IMR-90 (cell line): ENCODE results near the gene TUBA3E.

Experiments
- BHLHE40 ChIP-seq: fragments of 150-350 bp; IDR thresholded peaks from 2 replicates; pipeline ENCODE4 v1.6.1; 2016; ENCODE audit warnings: mild to moderate bottlenecking, low read depth, low read length
- CEBPB ChIP-seq: IDR thresholded peaks from 2 replicates; pipeline ENCODE4 v1.6.1; 2012; ENCODE audit warnings: low read depth, low read length, improper control_type of control experiment
- CTCF ChIP-seq: conservative IDR thresholded peaks from 2 replicates; pipeline ENCODE4 v1.5.1; 2012; ENCODE audit warnings: mild to moderate bottlenecking, low read depth, low read length, improper control_type of control experiment
- MAFK ChIP-seq: IDR thresholded peaks from 2 replicates; pipeline ENCODE4 v1.6.1; 2012; ENCODE audit warnings: low read depth, low read length, improper control_type of control experiment
- MAZ ChIP-seq: IDR thresholded peaks from 2 replicates; pipeline ENCODE4 v1.6.1; 2012; ENCODE audit warnings: low read depth, mild to moderate bottlenecking, low read length, improper control_type of control experiment, moderate library complexity, borderline replicate concordance
- POLR2A ChIP-seq: IDR thresholded peaks from 2 replicates; pipeline ENCODE4 v1.6.1; 2012; ENCODE audit warnings: mild to moderate bottlenecking, low read depth, low read length
- RAD21 ChIP-seq: IDR thresholded peaks from 2 replicates; pipeline ENCODE4 v1.6.1; 2012; ENCODE audit warnings: low read length, improper control_type of control experiment
- USF2 ChIP-seq: fragments of 150-350 bp; IDR thresholded peaks from 2 replicates; pipeline ENCODE4 v1.6.1; 2017; ENCODE audit warnings: mild to moderate bottlenecking, antibody characterized with exemption, low read length, low read depth

- TF ChIP-seq MAFK (no peak), BHLHE40 (no peak), CTCF (no peak), RAD21 (no peak), USF2 (no peak), POLR2A (no peak), MAZ (no peak), CEBPB (no peak)
These were observed 48.2 kb upstream of the TUBA3E start for GRCh38 chr2:130246430-130246829.
